Measurements from ENCODE around the gene BRIP1.
"Not testable (repeated sequence)": the region's sequence is repeated elsewhere in the genome, so short reads cannot be mapped to it uniquely, and the experiment has no call there.

DNA sequence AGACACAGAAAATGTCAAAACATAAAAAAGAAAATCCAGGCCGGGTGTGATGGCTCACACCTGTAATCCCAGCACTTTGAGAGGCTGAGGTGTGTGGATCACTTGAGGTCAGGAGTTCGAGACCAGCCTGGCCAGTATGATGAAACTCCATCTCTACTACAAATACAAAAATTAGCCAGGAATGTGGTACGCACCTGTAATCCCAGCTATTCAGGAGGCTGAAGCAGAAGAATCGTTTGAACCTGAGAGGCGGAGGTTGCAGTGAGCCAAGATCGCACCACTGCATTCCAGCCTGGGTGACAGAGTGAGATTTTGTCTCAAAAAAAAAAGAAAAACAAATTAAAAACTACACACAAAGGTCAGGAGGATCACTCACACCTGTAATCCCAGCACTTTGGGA is 24.4 kb upstream of the BRIP1 start:
- TF ChIP-seq, protein P1, sequence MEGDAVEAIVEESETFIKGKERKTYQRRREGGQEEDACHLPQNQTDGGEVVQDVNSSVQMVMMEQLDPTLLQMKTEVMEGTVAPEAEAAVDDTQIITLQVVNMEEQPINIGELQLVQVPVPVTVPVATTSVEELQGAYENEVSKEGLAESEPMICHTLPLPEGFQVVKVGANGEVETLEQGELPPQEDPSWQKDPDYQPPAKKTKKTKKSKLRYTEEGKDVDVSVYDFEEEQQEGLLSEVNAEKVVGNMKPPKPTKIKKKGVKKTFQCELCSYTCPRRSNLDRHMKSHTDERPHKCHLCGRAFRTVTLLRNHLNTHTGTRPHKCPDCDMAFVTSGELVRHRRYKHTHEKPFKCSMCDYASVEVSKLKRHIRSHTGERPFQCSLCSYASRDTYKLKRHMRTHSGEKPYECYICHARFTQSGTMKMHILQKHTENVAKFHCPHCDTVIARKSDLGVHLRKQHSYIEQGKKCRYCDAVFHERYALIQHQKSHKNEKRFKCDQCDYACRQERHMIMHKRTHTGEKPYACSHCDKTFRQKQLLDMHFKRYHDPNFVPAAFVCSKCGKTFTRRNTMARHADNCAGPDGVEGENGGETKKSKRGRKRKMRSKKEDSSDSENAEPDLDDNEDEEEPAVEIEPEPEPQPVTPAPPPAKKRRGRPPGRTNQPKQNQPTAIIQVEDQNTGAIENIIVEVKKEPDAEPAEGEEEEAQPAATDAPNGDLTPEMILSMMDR (IDR thresholded peaks at IDR 0.05): not testable (repeated sequence)
- not testable (repeated sequence) for TF ChIP-seq POLR2A (IDR thresholded peaks at IDR 0.05)

All from testis (tissue), 2 donors.